Prostate gland (tissue), 2 donors: ENCODE data around the gene KLF11. TPM values are rescaled to one million over a fixed set of nuclear protein-coding genes. Genes with fewer than 3 reads are reported as not detected.

Experiments
- DNase-seq: peaks from one replicate; pipeline ENCODE4 v3.0.0-alpha.2; 2019; ENCODE audit warnings: low spot score
- H3K27ac ChIP-seq, 2 donors: fragments of 200-600 bp; sonication (generic); 2 replicates each; pipeline ENCODE4 v1.5.1; 2017 to 2019
- H3K27me3 ChIP-seq: fragments of 200-600 bp; sonication (generic); replicated peaks from 2 replicates; pipeline ENCODE4 v1.5.1; 2019; ENCODE audit not compliant: insufficient read depth
- H3K36me3 ChIP-seq, 2 donors: fragments of 200-600 bp; sonication (generic); 1 replicate in 1 of 2; 2 replicates in 1 of 2; pipeline versions ENCODE4 v1.5.1 to v1.8.1; 2017 to 2019
- H3K4me1 ChIP-seq: fragments of 200-600 bp; sonication (generic); replicated peaks from 2 replicates; pipeline ENCODE4 v1.5.1; 2019
- H3K4me3 ChIP-seq, 2 donors: fragments of 200-600 bp; sonication (generic); 2 replicates each; pipeline ENCODE4 v1.5.1; 2017 to 2019
- H3K9me3 ChIP-seq: fragments of 200-600 bp; sonication (generic); 2 replicates; pipeline ENCODE4 v1.5.1; 2017
- POLR2A ChIP-seq: fragments of 450-650 bp; IDR thresholded peaks from one replicate; pipeline ENCODE4 v1.6.1; 2016; ENCODE audit warnings: antibody characterized with exemption, mild to moderate bottlenecking
- POLR2AphosphoS5 ChIP-seq: sonication (generic); formaldehyde crosslinking; IDR thresholded peaks from one replicate; pipeline ENCODE4 v1.6.1; 2017; ENCODE audit warnings: antibody characterized with exemption
- WGBS: methylation state at CpG from one replicate; pipeline ENCODE4 v1.1.5; 2018; 5-methylcytosine and 5-hydroxymethylcytosine counted together
- intact Hi-C: fragments of 100-400 bp; cut with DNase I; formaldehyde crosslinking; loops from one replicate; pipeline ENCODE4 v1.14.2; 2022
- total RNA-seq, 2 donors: library from RNA; depleted of rRNA; stranded (reverse); fragments of >200 nt; gene quantifications; one replicate each; pipeline ENCODE4 v1.1.0, GENCODE V29; 2016
- TF ChIP-seq, protein P1 (sequence below), 4 experiments: fragments of 200-600 bp in 2 of 4; fragments of 450-650 bp in 2 of 4; sonication (generic) in 2 of 4; IDR thresholded peaks; 1 replicate in 3 of 4; 2 replicates in 1 of 4; pipeline ENCODE4 v1.5.1; 2016 to 2019; ENCODE audit warnings: antibody characterized with exemption in 4 of 4, mild to moderate bottlenecking in 2 of 4, moderate library complexity in 2 of 4

KLF11 gene
- total RNA-seq, 2 donors from 2014 or later, result 4.3 to 37.9 TPM

DNA sequence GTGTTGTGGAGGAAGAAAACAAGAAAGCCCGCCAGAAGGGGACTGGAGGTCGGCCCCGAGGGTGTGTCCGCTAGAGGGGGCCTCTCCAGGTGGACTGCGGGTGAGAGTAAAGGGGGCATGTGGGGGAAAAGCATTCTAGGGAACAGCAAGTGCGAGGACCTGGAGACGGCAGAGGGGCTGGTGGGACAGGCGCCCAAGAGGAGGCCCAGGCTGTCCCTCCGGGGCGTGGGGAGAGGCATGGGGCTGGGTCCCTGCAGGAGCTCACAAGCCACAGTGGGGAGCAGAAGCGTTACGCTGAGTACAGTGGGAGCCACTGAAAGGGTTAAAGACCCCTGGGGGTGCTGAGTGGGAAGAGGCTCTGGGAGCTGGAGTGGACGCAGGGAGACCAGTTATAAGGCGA lies 1.6 kb upstream of the KLF11 start:
- no peak for DNase-seq
- no peaks in the 10 kb centered on the region for H3K27me3 ChIP-seq
- 90% methylated on average over 14 of the region's 14 CpGs for WGBS
- H3K4me1 ChIP-seq, result no peaks in the 10 kb centered on the region
- TF ChIP-seq, protein P1, sequence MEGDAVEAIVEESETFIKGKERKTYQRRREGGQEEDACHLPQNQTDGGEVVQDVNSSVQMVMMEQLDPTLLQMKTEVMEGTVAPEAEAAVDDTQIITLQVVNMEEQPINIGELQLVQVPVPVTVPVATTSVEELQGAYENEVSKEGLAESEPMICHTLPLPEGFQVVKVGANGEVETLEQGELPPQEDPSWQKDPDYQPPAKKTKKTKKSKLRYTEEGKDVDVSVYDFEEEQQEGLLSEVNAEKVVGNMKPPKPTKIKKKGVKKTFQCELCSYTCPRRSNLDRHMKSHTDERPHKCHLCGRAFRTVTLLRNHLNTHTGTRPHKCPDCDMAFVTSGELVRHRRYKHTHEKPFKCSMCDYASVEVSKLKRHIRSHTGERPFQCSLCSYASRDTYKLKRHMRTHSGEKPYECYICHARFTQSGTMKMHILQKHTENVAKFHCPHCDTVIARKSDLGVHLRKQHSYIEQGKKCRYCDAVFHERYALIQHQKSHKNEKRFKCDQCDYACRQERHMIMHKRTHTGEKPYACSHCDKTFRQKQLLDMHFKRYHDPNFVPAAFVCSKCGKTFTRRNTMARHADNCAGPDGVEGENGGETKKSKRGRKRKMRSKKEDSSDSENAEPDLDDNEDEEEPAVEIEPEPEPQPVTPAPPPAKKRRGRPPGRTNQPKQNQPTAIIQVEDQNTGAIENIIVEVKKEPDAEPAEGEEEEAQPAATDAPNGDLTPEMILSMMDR (IDR thresholded peaks at IDR 0.05), result no peak
- TF ChIP-seq POLR2A (no peak), POLR2AphosphoS5 (no peak)
- peak overlapping the region in 1 of 2 donors; percentile 76 for H3K27ac ChIP-seq
- no peak overlapping the region for H3K4me3 ChIP-seq
- intact Hi-C loops, result no loop called here
- no peaks in the 10 kb centered on the region for H3K9me3 ChIP-seq
- H3K36me3 ChIP-seq, result no peaks in the 10 kb centered on the region

DNA sequence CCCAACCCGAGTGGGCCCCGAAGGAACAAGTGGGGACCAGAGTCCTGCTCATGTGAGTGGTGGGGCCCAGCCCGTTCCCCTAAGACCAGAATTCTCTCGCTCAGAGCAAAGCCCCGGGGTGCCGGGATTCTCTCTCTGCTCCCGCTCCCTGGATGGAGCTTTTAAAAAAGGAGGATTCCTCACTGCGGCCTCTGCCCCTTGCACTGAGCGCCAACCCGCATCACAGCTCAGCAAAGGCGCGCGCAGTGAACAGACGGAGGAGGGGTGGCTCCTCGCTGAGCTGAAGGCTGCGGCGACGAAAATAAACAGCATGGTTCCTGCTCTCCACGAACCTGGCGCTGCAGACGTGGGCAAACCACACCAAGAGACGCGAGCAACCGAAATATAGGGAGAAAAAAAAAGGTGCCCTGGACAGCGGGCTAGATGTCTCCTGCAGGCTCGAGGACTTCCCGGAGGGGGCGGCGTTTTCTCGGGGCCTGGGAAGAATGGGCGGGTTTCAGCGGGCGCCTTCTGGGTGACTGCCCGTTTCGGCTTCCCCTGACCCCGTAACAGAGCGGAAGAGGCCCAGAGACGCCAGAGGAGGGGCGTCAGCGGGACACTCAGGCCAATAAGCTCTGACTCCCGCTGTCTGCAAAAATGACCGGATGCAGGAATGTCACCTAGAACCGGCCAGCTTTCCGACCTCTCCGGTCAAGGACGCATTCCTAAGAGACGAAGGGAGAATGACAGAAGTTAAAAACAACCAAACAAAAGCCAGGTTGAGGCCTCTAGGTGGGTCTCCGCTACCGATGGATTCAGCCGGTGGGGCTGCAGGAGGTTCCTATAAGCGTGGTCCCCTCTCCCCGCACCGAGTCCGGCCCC lies 819 bp upstream of the KLF11 start:
- intact Hi-C loops, result no loop called here
- Histone ChIP-seq H3K27ac (peak overlapping the region; percentile 64 to 76), H3K36me3 (no peaks in the 10 kb centered on the region), H3K4me3 (peak overlapping the region; percentile 10 to 33), H3K27me3 (no peaks in the 10 kb centered on the region), H3K4me1 (no peaks in the 10 kb centered on the region), H3K9me3 (no peaks in the 10 kb centered on the region)
- DNase-seq, result no peak
- TF ChIP-seq, protein P1 (IDR thresholded peaks at IDR 0.05), result no peak
- TF ChIP-seq POLR2A, result no peak
- TF ChIP-seq POLR2AphosphoS5, result no peak
- WGBS, result 31% methylated on average over 53 of the region's 54 CpGs

DNA sequence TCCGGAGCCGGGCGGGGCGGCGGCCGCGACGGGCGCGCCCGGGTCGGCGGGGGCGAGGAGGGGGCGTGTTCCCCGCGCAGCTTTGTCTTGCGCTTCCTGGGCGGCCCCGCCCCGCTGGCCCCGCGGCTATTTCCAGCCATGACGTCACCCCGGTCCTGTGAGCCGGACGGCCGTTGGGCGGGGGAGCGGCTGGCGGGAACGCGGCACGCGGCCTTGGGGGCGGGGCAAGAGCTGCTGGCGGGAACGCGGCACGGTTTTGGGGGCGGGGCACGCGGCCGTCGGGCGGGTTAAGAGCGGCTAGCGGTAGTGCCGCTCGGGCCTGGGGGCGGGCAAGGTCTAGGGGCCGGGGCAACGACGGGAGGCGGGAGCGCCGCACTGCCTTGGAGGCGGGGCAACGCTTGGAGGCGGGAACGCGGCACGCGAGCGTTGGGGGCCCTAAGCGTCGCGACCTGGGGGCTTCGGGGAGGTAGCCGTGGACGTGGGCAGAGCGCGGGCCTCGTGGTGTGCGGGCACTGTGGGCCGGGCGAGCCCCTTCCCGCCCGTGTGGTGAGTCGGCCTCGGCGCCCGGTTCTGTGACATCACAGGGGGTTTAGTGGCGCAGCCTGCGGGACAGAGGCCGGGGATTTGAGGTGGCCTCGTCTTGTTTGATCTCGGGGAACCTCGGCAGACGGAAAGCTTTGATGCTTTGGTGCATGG lies 704 bp downstream of the KLF11 start:
- Histone ChIP-seq H3K4me3 (peak overlapping the region; percentile 53 to 56), H3K4me1 (no peaks in the 10 kb centered on the region), H3K9me3 (no peaks in the 10 kb centered on the region), H3K27me3 (no peaks in the 10 kb centered on the region), H3K27ac (peak overlapping the region; percentile 83 to 91), H3K36me3 (no peaks in the 10 kb centered on the region)
- intact Hi-C loops, result no loop called here
- peak; percentile 95 for DNase-seq
- 11% methylated on average over 66 of the region's 90 CpGs for WGBS
- TF ChIP-seq, protein P1 (IDR thresholded peaks at IDR 0.05), result no peak
- peak; percentile 73 for TF ChIP-seq POLR2AphosphoS5

DNA sequence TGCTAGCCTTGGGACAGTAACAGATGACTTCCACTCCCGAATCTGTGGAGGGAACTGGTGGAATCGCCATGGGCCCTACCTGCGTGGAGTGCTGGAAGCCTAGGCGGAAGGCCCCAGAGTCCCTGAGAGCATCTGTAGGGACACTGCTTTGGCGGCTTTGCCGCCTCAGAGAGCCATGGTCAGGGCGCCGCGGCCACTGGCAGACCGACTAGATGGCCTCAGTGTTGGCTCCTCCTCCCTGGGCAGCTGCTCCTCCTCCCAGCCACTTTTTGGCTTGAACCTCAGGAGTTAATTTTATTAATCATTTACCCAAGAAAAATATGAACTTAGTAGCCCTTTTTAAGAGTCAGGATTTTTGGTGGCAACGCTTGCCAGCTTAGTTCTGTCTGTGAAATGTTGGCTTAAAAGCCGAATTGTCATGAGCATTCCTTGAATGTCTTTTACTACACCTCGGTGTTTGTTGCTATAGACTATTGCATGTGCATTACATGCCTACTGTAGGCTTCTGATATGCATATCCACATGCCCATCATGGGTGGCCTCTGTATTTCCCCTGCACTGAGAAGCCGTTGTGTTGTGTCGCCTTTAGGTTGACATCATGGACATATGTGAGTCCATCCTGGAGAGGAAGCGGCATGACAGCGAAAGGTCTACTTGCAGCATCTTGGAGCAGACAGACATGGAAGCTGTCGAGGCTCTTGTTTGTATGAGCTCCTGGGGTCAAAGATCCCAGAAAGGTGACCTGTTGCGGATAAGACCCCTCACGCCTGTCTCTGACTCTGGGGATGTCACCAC lies 2.4 kb downstream of the KLF11 start:
- H3K27me3 ChIP-seq, result no peaks in the 10 kb centered on the region
- no peaks in the 10 kb centered on the region for H3K4me1 ChIP-seq
- H3K27ac ChIP-seq, result peak overlapping the region in 1 of 2 donors; percentile 91
- 80% methylated on average over 20 of the region's 20 CpGs for WGBS
- intact Hi-C loops, result loop anchor here (2.0 to 5.0 kb wide), 2 partner anchors 231 to 413 kb away; partner anchors contain the start of gene YWHAQ
- no peak overlapping the region for H3K4me3 ChIP-seq
- H3K36me3 ChIP-seq, result no peaks in the 10 kb centered on the region
- TF ChIP-seq POLR2A, result no peak
- TF ChIP-seq POLR2AphosphoS5, result no peak
- no peak for DNase-seq
- no peaks in the 10 kb centered on the region for H3K9me3 ChIP-seq

DNA sequence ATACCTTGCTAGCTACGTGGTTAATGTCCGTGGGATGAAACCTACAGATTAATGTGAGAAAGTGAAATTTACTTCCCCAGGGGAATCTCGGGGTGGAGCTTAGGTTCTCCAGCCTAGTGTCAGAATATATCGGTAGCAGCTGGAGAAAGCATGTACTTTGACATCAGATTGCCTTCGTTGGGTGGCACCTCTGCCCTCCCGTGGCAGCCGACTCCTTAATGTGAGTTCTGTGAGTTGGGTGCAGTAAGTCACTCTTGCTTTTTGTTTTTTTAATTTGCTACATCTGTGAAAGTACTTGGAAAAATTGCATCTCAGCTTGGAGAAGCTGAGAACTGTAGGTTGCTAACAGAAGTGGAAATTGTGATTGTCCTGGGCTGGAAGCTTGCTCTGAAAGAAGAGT lies 3.6 kb downstream of the KLF11 start:
- no peak for TF ChIP-seq POLR2AphosphoS5
- TF ChIP-seq POLR2A, result no peak
- TF ChIP-seq, protein P1 (IDR thresholded peaks at IDR 0.05), result no peak
- no peak for DNase-seq
- Histone ChIP-seq H3K4me1 (no peaks in the 10 kb centered on the region), H3K27me3 (no peaks in the 10 kb centered on the region), H3K36me3 (no peaks in the 10 kb centered on the region), H3K27ac (peak overlapping the region in 1 of 2 donors; percentile 37), H3K9me3 (no peaks in the 10 kb centered on the region), H3K4me3 (no peak overlapping the region)
- 61% methylated on average over 7 of the region's 7 CpGs for WGBS
- intact Hi-C loops, result loop anchor here (2.0 to 5.0 kb wide), 2 partner anchors 232 to 415 kb away; partner anchors contain the start of gene YWHAQ
